IPS-NIHi7 (cell line): Measurements from ENCODE around the gene CHP1.
"Not testable (repeated sequence)": the region's sequence is repeated elsewhere in the genome, so short reads cannot be mapped to it uniquely, and the experiment has no call there.

Source experiments
- DNase-seq: peaks from one replicate; pipeline ENCODE4 v3.0.0; 2012; ENCODE audit warnings: mixed read lengths; ENCODE audit errors: extremely low spot score

CHP1 gene

DNA sequence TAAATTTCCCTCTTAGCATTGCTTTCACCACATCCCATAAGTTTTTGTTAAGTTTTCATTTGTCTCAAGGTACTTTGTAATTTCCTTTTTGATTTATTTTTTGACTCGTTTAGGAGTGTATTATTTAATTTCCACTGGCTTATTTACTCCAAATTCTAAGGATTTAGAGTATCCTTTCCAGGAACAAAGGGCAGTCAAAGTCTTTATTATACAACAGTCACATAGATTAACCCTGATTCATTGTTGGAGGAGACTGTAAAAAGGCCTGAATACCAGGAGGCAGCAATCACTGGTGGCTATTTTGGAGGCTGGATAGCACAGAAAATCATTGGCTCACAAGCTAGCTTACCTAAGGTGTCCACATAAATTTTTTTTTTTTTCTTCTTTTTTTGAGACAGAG, 61.5 kb downstream of the CHP1 start:
- no peak for DNase-seq

DNA sequence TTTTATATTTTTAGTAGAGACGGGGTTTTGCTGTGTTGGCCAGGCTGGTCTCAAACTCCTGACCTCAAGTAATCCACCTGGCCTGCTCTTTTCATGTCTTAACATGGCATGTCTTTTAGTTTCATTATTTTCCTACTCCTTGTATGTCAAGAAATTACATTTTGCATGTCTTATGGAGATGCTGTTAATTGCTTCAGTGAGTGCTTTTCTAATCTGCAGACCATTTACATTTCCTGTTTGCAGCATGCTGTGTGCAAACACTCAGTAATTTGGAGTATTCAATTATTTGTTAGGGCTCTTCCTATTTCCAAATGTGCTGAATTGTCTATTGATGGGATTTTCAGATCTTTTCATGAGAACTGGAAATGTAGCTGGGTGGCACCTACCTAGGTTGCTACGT, 70.1 kb downstream of the CHP1 start:
- DNase-seq, result not testable (repeated sequence)

DNA sequence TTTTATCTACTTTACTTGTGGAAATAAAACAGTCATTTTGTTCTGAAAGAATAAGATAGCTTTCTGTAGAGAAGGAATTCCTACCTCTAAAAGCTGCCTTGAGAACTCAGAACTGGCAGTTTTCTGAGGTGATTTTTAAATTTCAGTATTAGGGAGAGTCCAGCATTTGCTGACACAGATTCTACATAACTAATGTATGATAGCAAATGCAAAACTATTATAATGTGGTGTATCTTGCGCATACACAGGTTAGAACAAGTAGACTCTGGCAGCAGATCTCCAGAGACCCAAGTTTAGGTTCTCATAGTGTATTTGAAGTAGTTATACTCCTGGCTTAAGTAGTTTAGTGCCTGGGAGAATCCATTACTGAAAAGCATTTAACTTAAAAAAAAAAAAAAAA, 70.5 kb downstream of the CHP1 start:
- DNase-seq, result no peak

DNA sequence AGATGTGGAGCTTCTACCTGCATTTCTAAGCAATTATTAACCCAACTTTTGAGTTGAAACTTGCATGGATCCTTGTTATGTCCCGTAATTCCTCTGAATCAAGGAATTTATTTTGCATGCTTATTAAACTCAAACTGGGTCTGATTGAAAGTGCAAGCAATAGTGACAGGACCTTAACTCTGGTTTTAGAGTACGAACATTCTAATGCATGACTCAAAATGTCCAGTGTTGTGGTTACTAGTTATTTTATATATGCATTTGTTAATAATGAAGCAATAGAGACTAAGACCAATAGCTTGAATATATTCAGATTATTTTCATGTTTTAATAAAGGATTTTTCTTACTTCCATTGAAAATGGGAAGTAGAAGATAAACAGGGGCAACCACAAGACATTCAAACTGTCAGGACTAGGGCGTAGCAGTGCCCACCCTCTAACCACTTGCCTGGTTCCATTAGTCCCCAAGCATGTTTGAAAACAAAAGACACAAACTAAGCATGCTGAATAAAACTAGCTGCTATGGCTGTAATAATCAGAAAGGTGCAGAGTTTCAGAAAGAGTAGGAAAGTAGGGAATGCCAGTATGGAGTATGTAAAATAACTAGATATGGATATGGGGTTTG, 73.2 kb downstream of the CHP1 start:
- DNase-seq, result no peak

DNA sequence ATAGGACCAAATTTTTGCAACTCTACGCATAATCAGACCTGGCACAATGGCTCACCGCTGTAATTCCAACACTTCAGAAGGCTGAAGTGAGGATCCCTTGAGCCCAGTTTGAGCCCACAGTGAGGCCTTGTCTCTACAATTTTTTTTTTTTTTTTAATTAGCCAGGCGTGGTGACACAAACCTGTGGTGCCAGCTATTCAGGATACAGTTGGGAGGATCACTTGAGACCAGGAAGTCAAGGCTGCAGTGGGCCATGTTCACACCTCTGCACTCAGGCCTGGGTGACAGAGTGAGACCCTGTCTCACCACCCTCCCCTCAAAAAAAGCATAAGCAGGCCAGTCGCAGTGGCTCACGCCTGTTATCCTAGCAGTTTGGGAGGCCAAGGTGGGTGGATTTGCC, 76.6 kb downstream of the CHP1 start:
- DNase-seq, result no peak

DNA sequence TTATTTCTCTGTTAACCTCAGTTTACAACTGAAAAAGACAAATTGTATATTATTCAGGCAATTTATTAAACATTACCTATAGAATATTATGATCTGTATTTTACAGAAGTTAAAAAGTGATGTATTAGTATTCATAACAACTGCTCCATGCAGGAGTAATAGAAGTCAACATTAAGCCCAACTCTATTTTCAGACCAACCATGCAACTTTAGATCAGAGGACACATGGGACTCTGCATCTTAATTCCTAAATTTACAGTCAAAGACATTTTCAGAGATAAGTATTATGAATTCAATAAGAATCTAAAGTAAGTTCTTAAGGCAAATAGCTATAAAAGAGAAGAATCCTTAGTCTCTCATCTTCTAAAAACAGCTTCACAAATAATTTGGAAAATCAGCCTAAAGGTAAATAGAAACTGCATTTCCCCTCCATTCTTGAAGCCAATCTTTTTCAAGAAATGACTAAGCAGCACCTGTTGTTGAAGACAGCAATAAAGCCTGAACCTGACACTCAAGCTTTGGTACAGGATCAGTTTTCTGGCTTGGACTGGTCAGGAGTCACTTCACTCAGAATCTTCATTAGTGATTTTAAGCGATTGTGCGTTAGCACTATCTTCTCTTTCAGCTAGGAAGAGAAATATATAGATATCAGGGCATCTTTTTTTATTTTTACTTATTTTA, 78.3 kb downstream of the CHP1 start:
- no peak for DNase-seq

DNA sequence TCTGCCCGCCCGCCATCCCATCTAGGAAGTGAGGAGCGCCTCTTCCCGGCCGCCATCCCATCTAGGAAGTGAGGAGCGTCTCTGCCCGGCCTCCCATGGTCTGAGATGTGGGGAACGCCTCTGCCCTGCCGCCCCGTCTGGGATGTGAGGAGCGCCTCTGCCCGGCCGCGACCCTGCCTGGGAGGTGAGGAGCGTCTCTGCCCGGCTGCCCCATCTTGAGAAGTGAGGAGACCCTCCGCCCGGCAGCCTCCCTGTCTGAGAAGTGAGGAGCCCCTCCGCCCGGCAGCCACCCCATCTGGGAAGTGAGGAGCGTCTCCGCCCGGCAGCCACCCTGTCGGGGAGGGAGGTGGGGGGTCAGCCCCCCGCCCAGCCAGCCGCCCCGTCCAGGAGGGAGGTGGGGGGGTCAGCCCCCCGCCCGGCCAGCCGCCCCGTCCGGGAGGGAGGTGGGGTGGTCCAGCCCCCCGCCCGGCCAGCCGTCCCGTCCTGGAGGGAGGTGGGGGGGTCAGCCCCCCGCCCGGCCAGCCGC, 89.8 kb downstream of the CHP1 start:
- DNase-seq, result not testable (repeated sequence)

DNA sequence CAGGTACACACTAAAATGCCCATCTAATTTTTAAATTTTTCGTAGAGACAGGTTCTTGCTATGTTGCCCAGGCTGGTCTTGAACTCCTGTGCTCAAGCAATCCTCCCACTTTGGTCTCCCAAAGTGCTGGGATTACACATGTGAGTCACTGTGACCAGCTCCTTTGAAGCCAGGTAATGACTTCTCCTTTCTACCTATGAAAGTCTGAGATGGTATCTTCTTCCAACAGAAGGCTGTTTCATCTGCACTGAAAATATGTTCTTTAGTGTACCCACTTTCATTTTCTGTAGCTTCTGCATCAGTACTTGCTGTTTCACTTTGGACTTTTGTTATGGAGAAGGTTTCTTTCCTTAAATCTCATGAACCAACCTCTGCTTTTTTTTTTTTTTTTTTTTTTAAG, 92.5 kb downstream of the CHP1 start:
- no peak for DNase-seq

DNA sequence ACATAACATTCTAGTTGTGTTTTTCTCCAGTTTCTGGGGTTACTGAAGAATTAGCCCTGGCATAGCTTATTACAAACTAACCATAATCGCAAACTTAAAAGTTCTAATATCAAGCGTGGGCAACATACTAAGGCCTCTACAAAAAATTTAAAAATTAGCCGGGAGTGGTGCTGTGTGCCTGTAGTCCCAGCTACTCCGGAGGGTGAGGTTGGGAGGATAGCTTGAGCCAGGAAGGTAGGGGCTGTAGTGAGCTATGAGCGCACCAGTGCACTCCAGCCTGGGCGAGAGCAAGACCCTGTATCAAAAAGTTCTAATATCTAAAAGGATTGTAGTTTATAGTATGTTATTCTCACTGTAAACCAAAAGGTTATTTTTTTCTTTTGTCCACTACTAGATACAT, 100.2 kb downstream of the CHP1 start:
- no peak for DNase-seq
